Cardiac fibroblast (primary cell): ENCODE measurements around the gene DNASE2B.
"Not testable (repeated sequence)": the region's sequence is repeated elsewhere in the genome, so short reads cannot be mapped to it uniquely, and the experiment has no call there.

Experiments
- DNase-seq, 2 donors: peaks; one replicate each; pipeline versions ENCODE4 v3.0.0 to v3.0.0-alpha.2; 2010; ENCODE audit warnings: low read depth in 2 of 2
- H3K4me3 ChIP-seq, 2 donors: replicated peaks in 1 of 2; 1 replicate in 1 of 2; 2 replicates in 1 of 2; pipeline ENCODE4 v1.5.1; 2011; ENCODE audit warnings: low read depth in 2 of 2, low read length in 2 of 2, mild to moderate bottlenecking in 2 of 2, moderate library complexity in 1 of 2
- CTCF ChIP-seq: IDR thresholded peaks from one replicate; pipeline ENCODE4 v1.5.1; 2011; ENCODE audit warnings: low read depth, mild to moderate bottlenecking, low read length, inconsistent platforms

The DNASE2B gene

GRCh38 chr1:84434081-84434769, 35.9 kb downstream of the DNASE2B start:
- no peak for TF ChIP-seq CTCF
- no peak overlapping the region for H3K4me3 ChIP-seq
- DNase-seq, result no peak

- H3K4me3 ChIP-seq, result no peak overlapping the region
- no peak for TF ChIP-seq CTCF
- DNase-seq, result peak in 1 of 2 donors; percentile 35
Measured at GRCh38 chr1:84434801-84435549, 36.7 kb downstream of the DNASE2B start.

- H3K4me3 ChIP-seq, result no peak overlapping the region
- no peak for DNase-seq
- no peak for TF ChIP-seq CTCF
Measured at GRCh38 chr1:84436876-84437655, 38.8 kb downstream of the DNASE2B start.

- DNase-seq, result peak; percentile 92 to 95
- TF ChIP-seq CTCF, result peak; percentile 47
- no peak overlapping the region for H3K4me3 ChIP-seq
Measured at GRCh38 chr1:84442256-84442655, 44.0 kb downstream of the DNASE2B start.

- not testable (repeated sequence) for H3K4me3 ChIP-seq, DNase-seq
Measured at GRCh38 chr1:84442747-84443646, 44.7 kb downstream of the DNASE2B start.

- not testable (repeated sequence) for DNase-seq
Measured at GRCh38 chr1:84448704-84449103, 50.4 kb downstream of the DNASE2B start.

GRCh38 chr1:84450910-84451309, 52.6 kb downstream of the DNASE2B start:
- no peak overlapping the region for H3K4me3 ChIP-seq
- no peak for TF ChIP-seq CTCF
- DNase-seq, result peak in 1 of 2 donors; percentile 25

More at GRCh38 chr1:84448704-84449103, 50.4 kb downstream of the DNASE2B start:
- not testable (repeated sequence) for H3K4me3 ChIP-seq
